ENCODE results near the gene ELMOD1.

DNA sequence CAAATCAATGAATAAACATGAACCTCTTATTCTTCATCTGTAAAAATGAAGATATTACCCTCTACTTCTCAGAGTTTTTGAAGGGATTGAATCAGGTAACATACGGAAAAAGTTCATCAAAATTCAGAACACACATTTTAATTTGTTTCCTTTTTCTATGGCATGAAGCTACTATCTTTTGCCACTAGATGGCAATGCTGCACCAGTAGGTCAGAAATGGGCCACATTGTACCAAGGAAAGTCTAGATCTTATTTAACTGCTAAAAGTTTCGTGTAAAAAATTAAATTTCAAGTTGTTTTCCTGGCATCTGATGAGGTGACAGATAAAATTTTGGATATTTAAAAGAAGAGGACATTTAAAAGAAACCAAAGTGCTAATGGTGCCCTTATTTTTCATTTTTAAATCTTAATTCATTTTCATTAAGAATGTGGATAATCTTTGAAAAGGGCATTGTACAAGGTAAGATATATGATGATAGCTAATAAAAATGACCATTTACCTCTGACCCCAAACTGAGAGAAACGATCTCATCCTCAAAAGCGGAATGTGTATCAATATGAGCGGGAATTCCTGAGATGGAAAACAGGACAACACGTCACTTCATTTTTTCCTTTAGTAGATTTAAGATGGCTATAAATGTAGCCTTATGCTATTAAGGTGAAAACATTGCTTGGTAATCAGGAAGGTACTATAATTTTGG lies 41.5 kb upstream of the ELMOD1 start:
- TF ChIP-seq TAF1 (IDR thresholded peaks at IDR 0.05; ENCODE audit: low read depth, low read length) (no peak), POLR2AphosphoS5 (IDR thresholded peaks at IDR 0.05; ENCODE audit: low read depth, low read length) (no peak), POLR2A (IDR thresholded peaks at IDR 0.05; ENCODE audit: low read depth, low read length) (no peak), SPI1 (IDR thresholded peaks at IDR 0.05; ENCODE audit: low read depth, low read length) (no peak)
